Left lung (tissue), 10 donors: ENCODE data around the gene BCS1L. TPM values are rescaled to one million over a fixed set of nuclear protein-coding genes. Genes with fewer than 3 reads are reported as not detected.

Experiments used
- ATAC-seq: fragments of 200-7000 bp; cut with Tn5 transposase; one replicate; pipeline ENCODE4 v1.9.1; 2020; ENCODE audit warnings: moderate library complexity
- DNase-seq, 4 donors: peaks; one replicate each; pipeline ENCODE4 v3.0.0-alpha.2; 2013 to 2020
- H3K27ac ChIP-seq, 2 donors: fragments of 200-600 bp; sonication (generic) in 1 of 2; one replicate each; pipeline versions ENCODE4 v1.5.0 to v1.8.0; 2020 to 2021
- H3K27me3 ChIP-seq, 2 donors: fragments of 200-600 bp; sonication (generic) in 1 of 2; one replicate each; pipeline versions ENCODE4 v1.5.0 to v1.8.0; 2020 to 2021
- H3K36me3 ChIP-seq, 2 donors: fragments of 200-600 bp; sonication (generic) in 1 of 2; one replicate each; pipeline versions ENCODE4 v1.5.0 to v1.8.0; 2020 to 2021
- H3K4me1 ChIP-seq, 2 donors: fragments of 200-600 bp; one replicate each; pipeline ENCODE4 v1.8.0; 2021
- H3K4me3 ChIP-seq, 2 donors: fragments of 200-600 bp; sonication (generic) in 1 of 2; one replicate each; pipeline versions ENCODE4 v1.5.0 to v1.8.0; 2020 to 2021; ENCODE audit warnings: mild to moderate bottlenecking in 1 of 2
- H3K9me3 ChIP-seq, 2 donors: fragments of 200-600 bp; sonication (generic) in 1 of 2; one replicate each; pipeline versions ENCODE4 v1.5.0 to v1.8.0; 2020 to 2021
- CTCF ChIP-seq, 2 donors: fragments of 200-600 bp; sonication (generic) in 1 of 2; IDR thresholded peaks; one replicate each; pipeline versions ENCODE4 v1.5.0 to v1.8.0; 2021; ENCODE audit warnings: antibody characterized with exemption in 2 of 2
- intact Hi-C, 2 donors: fragments of 100-400 bp; cut with DNase I; formaldehyde crosslinking; loops; one replicate each; pipeline versions ENCODE4 v1.11.2 to v1.14.2; 2022
- polyA plus RNA-seq, 6 donors: library from polyadenylated mRNA; unstranded; fragments of 120-200 nt; gene quantifications; one replicate each; pipeline ENCODE4 v1.2.1, GENCODE V29; 2013; ENCODE audit not compliant: insufficient read length in 6 of 6
- total RNA-seq, 2 donors: library from RNA; stranded (reverse); fragmentation: NEBNext Ultra II Directional; extraction: Animal tissue kit (Norgen Biotek cat#: 25700); gene quantifications; one replicate each; pipeline ENCODE4 v1.2.1, GENCODE V29; 2021
- donor health status: DM: no; HTN: yes; CAD: no.
- donor health status: DM: no; HTN: no; CAD: no.

BCS1L gene
- total and polyA plus RNA-seq, 8 donors, result 27.1 to 59.6 (median 53.2) TPM

DNA sequence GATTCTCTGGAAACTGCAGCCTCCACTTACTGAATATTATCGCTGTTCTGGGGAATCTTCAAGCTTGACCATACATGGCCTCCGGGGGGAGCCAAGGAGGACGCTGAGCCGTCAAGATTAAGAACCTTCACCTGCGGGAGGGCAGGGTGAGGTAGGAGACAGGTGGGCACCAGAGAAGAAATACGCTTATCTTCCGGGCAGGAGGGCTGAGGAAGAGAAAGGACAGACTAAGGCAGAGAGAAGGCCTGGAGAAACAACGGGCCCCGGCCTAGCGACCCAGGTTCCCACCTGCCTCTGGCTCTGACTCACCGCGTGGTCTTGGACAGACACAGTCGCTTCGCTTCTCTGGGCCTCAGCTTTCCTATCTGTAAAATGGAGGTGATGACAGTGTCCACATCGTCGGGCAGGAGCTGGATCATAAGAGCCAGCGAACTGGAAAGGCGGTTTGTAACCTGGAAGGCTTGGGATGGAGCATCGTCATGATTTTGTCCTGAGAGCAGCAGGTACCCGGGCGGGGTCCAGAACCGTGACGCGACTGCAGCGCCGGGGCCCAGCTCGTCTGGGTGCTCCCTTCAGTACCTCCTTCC is 719 bp upstream of the BCS1L start:
- ATAC-seq, result peak; percentile 67

GRCh38 chr2:218659988-218660358 is 490 bp downstream of the BCS1L start:
- Histone ChIP-seq H3K36me3 (peaks cover 5 to 59% of the 10 kb centered on the region in 2 donors), H3K27ac (peak overlapping the region in 1 of 2 donors; percentile 71)

More for the DNA sequence above, 719 bp upstream of the BCS1L start:
- H3K27ac ChIP-seq, result peak overlapping the region; percentile 50 to 71
- peaks cover 12 to 22% of the 10 kb centered on the region in 2 donors for H3K4me1 ChIP-seq
- DNase-seq, result peak in 3 of 4 donors; percentile 3 to 42 (median 20)
- peak overlapping the region; percentile 84 to 86 for H3K4me3 ChIP-seq
- H3K36me3 ChIP-seq, result peaks cover 0 to 59% of the 10 kb centered on the region in 2 donors
- intact Hi-C loops, result no loop called here
- no peaks in the 10 kb centered on the region for H3K9me3 ChIP-seq
- no peaks in the 10 kb centered on the region for H3K27me3 ChIP-seq
- TF ChIP-seq CTCF (IDR thresholded peaks at IDR 0.05), result peak; percentile 17 to 26

DNA sequence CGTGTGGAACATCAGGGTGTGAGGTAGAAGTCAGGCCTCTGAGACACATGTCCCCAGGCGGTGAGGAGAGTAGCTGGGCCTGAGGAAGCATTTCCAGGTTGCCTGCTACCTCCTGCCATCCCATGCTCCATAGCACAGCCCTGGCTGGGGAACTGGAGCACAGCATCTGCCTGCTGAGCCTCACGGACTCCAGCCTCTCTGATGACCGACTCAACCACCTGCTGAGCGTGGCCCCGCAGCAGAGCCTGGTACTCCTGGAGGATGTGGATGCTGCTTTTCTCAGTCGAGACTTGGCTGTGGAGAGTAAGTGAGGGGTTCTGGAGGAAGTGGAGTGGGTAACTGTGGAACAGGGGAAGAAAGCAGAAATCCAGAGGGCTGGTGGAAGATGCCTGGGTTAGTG is 2.9 kb downstream of the BCS1L start:
- H3K27me3 ChIP-seq, result no peaks in the 10 kb centered on the region
- ATAC-seq (no peak), DNase-seq (no peak)
- H3K9me3 ChIP-seq, result no peaks in the 10 kb centered on the region
- peaks cover 7 to 61% of the 10 kb centered on the region in 2 donors for H3K36me3 ChIP-seq
- no peak overlapping the region for H3K4me3 ChIP-seq
- peaks cover 12 to 22% of the 10 kb centered on the region in 2 donors for H3K4me1 ChIP-seq
- no peak for TF ChIP-seq CTCF (IDR thresholded peaks at IDR 0.05)
- no peak overlapping the region for H3K27ac ChIP-seq
- intact Hi-C loops, result no loop called here

More at GRCh38 chr2:218659988-218660358, 490 bp downstream of the BCS1L start:
- H3K9me3 ChIP-seq, result no peaks in the 10 kb centered on the region
- H3K4me1 ChIP-seq, result peaks cover 12 to 22% of the 10 kb centered on the region in 2 donors
- TF ChIP-seq CTCF (IDR thresholded peaks at IDR 0.05), result no peak
- intact Hi-C loops, result no loop called here
- no peaks in the 10 kb centered on the region for H3K27me3 ChIP-seq
- peak overlapping the region; percentile 84 to 86 for H3K4me3 ChIP-seq
- ATAC-seq (no peak), DNase-seq (no peak)

DNA sequence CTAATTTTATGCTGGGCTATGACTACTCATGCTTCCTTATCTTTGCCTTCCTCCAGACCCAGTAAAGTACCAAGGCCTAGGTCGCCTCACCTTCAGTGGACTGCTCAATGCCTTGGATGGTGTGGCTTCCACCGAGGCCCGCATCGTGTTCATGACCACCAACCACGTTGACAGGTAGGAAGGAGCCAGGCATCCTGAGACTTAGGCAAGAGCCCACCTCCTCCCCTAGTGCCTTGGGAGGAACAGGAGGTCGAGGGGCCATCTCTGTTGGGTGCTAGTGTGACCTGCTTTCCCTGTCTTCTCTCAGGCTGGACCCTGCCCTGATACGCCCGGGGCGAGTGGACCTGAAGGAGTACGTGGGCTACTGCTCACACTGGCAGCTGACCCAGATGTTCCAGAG is 3.3 kb downstream of the BCS1L start:
- intact Hi-C loops, result no loop called here
- ATAC-seq, result no peak
- peaks cover 12 to 19% of the 10 kb centered on the region in 2 donors for H3K4me1 ChIP-seq
- H3K27ac ChIP-seq, result no peak overlapping the region
- no peak for DNase-seq
- H3K36me3 ChIP-seq, result peaks cover 7 to 65% of the 10 kb centered on the region in 2 donors
- H3K27me3 ChIP-seq, result no peaks in the 10 kb centered on the region
- H3K9me3 ChIP-seq, result no peaks in the 10 kb centered on the region
- H3K4me3 ChIP-seq, result no peak overlapping the region
- no peak for TF ChIP-seq CTCF (IDR thresholded peaks at IDR 0.05)

DNA sequence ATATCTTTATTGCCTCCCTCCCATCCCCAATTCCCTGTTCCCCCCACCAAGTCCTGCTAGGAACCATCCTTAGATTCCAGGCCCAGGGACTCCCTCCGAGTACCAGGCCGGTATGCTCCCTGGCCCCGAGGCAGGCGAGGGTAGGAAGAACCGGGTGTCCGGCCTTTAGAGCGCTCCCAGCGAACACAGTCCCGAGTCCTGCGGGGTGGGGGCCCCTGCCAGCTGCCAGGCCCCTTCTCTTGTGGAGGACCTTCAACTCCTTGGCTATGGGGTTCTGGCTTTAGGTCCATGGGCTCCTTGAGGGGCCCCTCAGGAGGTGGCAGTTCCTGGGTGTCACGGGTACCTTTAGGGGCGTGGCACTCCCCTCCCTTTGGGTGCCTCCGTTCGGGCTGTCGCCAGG is 4.4 kb downstream of the BCS1L start:
- Histone ChIP-seq H3K36me3 (peaks cover 7 to 76% of the 10 kb centered on the region in 2 donors), H3K4me1 (peaks cover 6 to 9% of the 10 kb centered on the region in 2 donors), H3K27ac (no peak overlapping the region), H3K9me3 (no peaks in the 10 kb centered on the region), H3K27me3 (no peaks in the 10 kb centered on the region), H3K4me3 (no peak overlapping the region)
- intact Hi-C loops, result no loop called here
- no peak for DNase-seq
- no peak for ATAC-seq
- TF ChIP-seq CTCF (IDR thresholded peaks at IDR 0.05), result no peak
